ENCODE data around the gene MAP3K20. TPM values are rescaled to one million over a fixed set of nuclear protein-coding genes. Genes with fewer than 3 reads are reported as not detected.

The MAP3K20 gene
- total RNA-seq, 1 experiment from 2014 or later: 150 TPM

DNA sequence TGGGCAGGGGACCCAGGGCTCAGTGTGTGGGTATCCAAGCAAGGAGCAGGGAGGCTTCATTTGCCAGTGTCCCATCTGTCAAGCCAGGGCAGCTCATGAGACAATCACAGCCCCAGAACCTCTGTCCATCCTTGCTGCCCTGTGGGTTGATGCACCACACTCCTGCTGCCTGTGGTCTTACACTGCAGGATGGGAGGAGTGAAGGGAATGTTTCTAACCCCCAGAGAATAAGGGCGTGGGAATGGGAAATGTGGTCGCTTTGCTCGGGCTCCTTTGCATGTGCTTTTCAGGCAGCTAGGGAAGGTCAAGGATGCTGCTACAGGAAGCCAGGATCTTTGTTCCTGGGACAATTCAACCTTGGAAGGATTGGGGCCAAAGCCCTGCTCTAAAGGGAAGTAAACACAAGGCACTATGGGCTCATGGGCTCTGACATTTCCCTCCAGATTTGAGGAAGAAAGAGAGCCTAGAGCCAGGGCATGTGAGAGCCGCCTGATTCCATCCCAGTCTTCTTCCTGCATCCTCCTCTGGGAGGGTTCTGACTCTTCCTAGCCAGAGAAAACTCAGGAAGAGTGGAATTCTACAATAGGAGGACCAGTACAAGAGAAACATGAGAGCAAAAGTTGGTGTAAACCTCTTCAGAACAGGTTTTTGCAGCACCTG is 18.8 kb upstream of the MAP3K20 start:
- no peaks in the 10 kb centered on the region for H3K27me3 Mint-ChIP-seq (ENCODE audit: insufficient read depth, unreplicated experiment)
- H3K4me1 Mint-ChIP-seq (ENCODE audit: insufficient read depth, unreplicated experiment): peaks cover 23% of the 10 kb centered on the region
- no peak overlapping the region for H3K27ac Mint-ChIP-seq (ENCODE audit: low read depth, unreplicated experiment)
- no peaks in the 10 kb centered on the region for H3K9me3 Mint-ChIP-seq (ENCODE audit: unreplicated experiment)
- POLR2A ChIA-PET: interaction anchor here (1.1 to 1.4 kb wide), 4 partner anchors 16 to 99 kb away, joined by 3 to 6 read pairs (median 3); no protein-coding TSS in a partner anchor
- H3K36me3 Mint-ChIP-seq (ENCODE audit: insufficient read depth, unreplicated experiment): peaks cover 6% of the 10 kb centered on the region
- BruUV-seq (replicated peaks): no TSS peak
- CTCF ChIA-PET: interaction anchor here (0.6 kb wide), 2 partner anchors 110 to 159 kb away, joined by 3 to 4 read pairs; no protein-coding TSS in a partner anchor
- no peak for TF ChIP-seq CTCF (IDR thresholded peaks at IDR 0.05; ENCODE audit: unreplicated experiment)
- H3K4me3 Mint-ChIP-seq (ENCODE audit: unreplicated experiment): no peak overlapping the region
- DNase-seq (ENCODE audit: unreplicated experiment): no peak
- intact Hi-C loops (cut with micrococcal nuclease): no loop called here

DNA sequence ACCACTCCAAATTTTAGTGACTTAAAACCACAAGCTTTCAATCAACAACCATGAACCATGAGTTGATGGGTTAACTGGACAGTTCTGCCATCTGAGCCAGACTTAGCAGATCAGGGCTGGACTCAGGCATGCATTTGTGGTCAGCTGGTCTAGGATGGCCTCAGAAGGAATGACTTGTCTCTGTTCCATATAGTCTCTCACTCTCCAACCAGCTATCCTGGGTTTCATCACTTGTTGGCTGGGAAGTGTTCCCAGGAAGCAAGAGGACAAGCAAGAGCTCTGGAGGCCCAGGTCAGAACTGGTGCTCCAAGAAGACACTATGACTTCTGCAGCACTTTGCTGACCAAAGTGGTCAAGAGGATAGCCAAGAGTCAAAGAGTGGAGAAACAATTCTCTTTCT is 17.5 kb upstream of the MAP3K20 start:
- H3K9me3 Mint-ChIP-seq (ENCODE audit: unreplicated experiment): no peaks in the 10 kb centered on the region
- peak overlapping the region; percentile 84 for H3K27ac Mint-ChIP-seq (ENCODE audit: low read depth, unreplicated experiment)
- POLR2A ChIA-PET: interaction anchor here (1.0 to 3.2 kb wide), 3 partner anchors 9 to 65 kb away, joined by 3 to 29 read pairs (median 3); no protein-coding TSS in a partner anchor
- no peak for TF ChIP-seq CTCF (IDR thresholded peaks at IDR 0.05; ENCODE audit: unreplicated experiment)
- peaks cover 27% of the 10 kb centered on the region for H3K4me1 Mint-ChIP-seq (ENCODE audit: insufficient read depth, unreplicated experiment)
- peaks cover 3% of the 10 kb centered on the region for H3K36me3 Mint-ChIP-seq (ENCODE audit: insufficient read depth, unreplicated experiment)
- intact Hi-C loops (cut with micrococcal nuclease): no loop called here
- no peak for DNase-seq (ENCODE audit: unreplicated experiment)
- H3K27me3 Mint-ChIP-seq (ENCODE audit: insufficient read depth, unreplicated experiment): no peaks in the 10 kb centered on the region
- no TSS peak for BruUV-seq (replicated peaks)
- no peak overlapping the region for H3K4me3 Mint-ChIP-seq (ENCODE audit: unreplicated experiment)
- CTCF ChIA-PET: interaction anchor here (0.6 to 1.0 kb wide), 3 partner anchors 16 to 150 kb away, joined by 3 to 6 read pairs (median 3); no protein-coding TSS in a partner anchor

GRCh38 chr2:173058673-173059072 is 17.0 kb upstream of the MAP3K20 start:
- no TSS peak for BruUV-seq (replicated peaks)
- TF ChIP-seq CTCF (IDR thresholded peaks at IDR 0.05; ENCODE audit: unreplicated experiment): no peak
- H3K27me3 Mint-ChIP-seq (ENCODE audit: insufficient read depth, unreplicated experiment): no peaks in the 10 kb centered on the region
- no peak overlapping the region for H3K4me3 Mint-ChIP-seq (ENCODE audit: unreplicated experiment)
- H3K27ac Mint-ChIP-seq (ENCODE audit: low read depth, unreplicated experiment): peak overlapping the region; percentile 84
- intact Hi-C loops (cut with micrococcal nuclease): no loop called here
- DNase-seq (ENCODE audit: unreplicated experiment): no peak
- ChIA-PET CTCF (interaction anchor here (0.6 to 1.0 kb wide), 4 partner anchors 15 to 150 kb away, joined by 3 to 6 read pairs (median 4); no protein-coding TSS in a partner anchor), POLR2A (interaction anchor here (1.0 to 3.2 kb wide), 3 partner anchors 10 to 65 kb away, joined by 3 to 29 read pairs (median 3); no protein-coding TSS in a partner anchor)
- peaks cover 21% of the 10 kb centered on the region for H3K4me1 Mint-ChIP-seq (ENCODE audit: insufficient read depth, unreplicated experiment)
- H3K9me3 Mint-ChIP-seq (ENCODE audit: unreplicated experiment): no peaks in the 10 kb centered on the region
- no peaks in the 10 kb centered on the region for H3K36me3 Mint-ChIP-seq (ENCODE audit: insufficient read depth, unreplicated experiment)

DNA sequence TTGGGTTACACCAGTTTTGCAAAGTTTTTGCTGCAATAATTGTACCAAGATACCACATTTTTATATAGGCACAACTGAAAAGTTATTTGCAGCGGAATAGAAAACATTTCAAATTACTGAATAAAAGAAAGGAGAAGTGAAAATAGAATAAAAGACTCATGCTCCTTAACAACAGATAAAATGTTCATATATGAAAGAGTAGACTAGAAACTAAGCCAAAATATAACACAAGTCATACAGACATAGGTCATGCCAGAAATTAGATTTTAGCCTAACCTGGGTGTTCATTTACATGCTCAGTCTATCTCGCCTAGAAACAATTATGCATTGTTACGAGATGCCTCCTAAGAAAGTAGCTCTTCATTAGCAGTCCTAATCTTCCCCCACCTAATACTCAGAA is 16.4 kb upstream of the MAP3K20 start:
- no peaks in the 10 kb centered on the region for H3K27me3 Mint-ChIP-seq (ENCODE audit: insufficient read depth, unreplicated experiment)
- no peak for DNase-seq (ENCODE audit: unreplicated experiment)
- peak overlapping the region; percentile 85 for H3K27ac Mint-ChIP-seq (ENCODE audit: low read depth, unreplicated experiment)
- no peak for TF ChIP-seq CTCF (IDR thresholded peaks at IDR 0.05; ENCODE audit: unreplicated experiment)
- POLR2A ChIA-PET: interaction anchor here (2.5 to 3.2 kb wide), 3 partner anchors 10 to 77 kb away, joined by 9 to 29 read pairs (median 10); no protein-coding TSS in a partner anchor
- peaks cover 24% of the 10 kb centered on the region for H3K4me1 Mint-ChIP-seq (ENCODE audit: insufficient read depth, unreplicated experiment)
- BruUV-seq (replicated peaks): no TSS peak
- no peaks in the 10 kb centered on the region for H3K9me3 Mint-ChIP-seq (ENCODE audit: unreplicated experiment)
- CTCF ChIA-PET: no interaction called here
- no peak overlapping the region for H3K4me3 Mint-ChIP-seq (ENCODE audit: unreplicated experiment)
- intact Hi-C loops (cut with micrococcal nuclease): no loop called here
- H3K36me3 Mint-ChIP-seq (ENCODE audit: insufficient read depth, unreplicated experiment): no peaks in the 10 kb centered on the region

All from MCF 10A (cell line).